WI38 (cell line): ENCODE data around the gene DZIP3.

Experiments
- H3K4me3 ChIP-seq: 2 replicates; pipeline ENCODE4 v1.5.1; 2011; ENCODE audit warnings: low read depth, mild to moderate bottlenecking, control low read depth, low read length
- TF ChIP-seq, protein P1 (sequence below): IDR thresholded peaks from 2 replicates; pipeline ENCODE4 v1.5.1; 2012; ENCODE audit warnings: low read depth, mild to moderate bottlenecking, control low read depth, low read length

DZIP3 gene

GRCh38 chr3:108554229-108554628 is 35.3 kb upstream of the DZIP3 start:
- TF ChIP-seq, protein P1, sequence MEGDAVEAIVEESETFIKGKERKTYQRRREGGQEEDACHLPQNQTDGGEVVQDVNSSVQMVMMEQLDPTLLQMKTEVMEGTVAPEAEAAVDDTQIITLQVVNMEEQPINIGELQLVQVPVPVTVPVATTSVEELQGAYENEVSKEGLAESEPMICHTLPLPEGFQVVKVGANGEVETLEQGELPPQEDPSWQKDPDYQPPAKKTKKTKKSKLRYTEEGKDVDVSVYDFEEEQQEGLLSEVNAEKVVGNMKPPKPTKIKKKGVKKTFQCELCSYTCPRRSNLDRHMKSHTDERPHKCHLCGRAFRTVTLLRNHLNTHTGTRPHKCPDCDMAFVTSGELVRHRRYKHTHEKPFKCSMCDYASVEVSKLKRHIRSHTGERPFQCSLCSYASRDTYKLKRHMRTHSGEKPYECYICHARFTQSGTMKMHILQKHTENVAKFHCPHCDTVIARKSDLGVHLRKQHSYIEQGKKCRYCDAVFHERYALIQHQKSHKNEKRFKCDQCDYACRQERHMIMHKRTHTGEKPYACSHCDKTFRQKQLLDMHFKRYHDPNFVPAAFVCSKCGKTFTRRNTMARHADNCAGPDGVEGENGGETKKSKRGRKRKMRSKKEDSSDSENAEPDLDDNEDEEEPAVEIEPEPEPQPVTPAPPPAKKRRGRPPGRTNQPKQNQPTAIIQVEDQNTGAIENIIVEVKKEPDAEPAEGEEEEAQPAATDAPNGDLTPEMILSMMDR, result no peak
- no peak overlapping the region for H3K4me3 ChIP-seq

GRCh38 chr3:108554913-108555571 is 34.5 kb upstream of the DZIP3 start:
- TF ChIP-seq, protein P1, result no peak
- H3K4me3 ChIP-seq, result no peak overlapping the region

GRCh38 chr3:108555966-108556581 is 33.4 kb upstream of the DZIP3 start:
- TF ChIP-seq, protein P1, result no peak
- no peak overlapping the region for H3K4me3 ChIP-seq

DNA sequence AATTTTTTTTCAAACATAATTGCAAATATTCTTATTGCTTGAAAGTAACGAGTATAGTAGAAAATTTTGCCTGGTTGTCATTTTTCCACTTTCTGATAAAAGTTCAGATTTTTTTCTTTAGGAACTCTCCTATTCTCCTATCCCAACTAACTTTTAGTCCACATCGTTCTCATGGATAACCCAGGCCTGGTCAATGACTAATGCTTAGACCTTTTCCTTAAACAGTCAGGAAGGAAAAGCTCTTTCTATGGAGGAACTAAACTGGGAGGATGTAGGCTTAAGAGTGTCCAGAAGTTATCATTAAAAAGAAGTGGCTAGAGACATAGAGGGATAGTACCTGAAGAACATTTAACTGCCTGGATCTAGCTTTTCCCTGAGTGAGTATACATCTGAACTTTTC is 27.0 kb upstream of the DZIP3 start:
- H3K4me3 ChIP-seq, result no peak overlapping the region
- TF ChIP-seq, protein P1, result no peak

- H3K4me3 ChIP-seq, result no peak overlapping the region
- TF ChIP-seq, protein P1, result no peak
Observed at GRCh38 chr3:108564564-108564963, 25.0 kb upstream of the DZIP3 start.

GRCh38 chr3:108565506-108565905 is 24.0 kb upstream of the DZIP3 start:
- TF ChIP-seq, protein P1, result no peak
- H3K4me3 ChIP-seq, result no peak overlapping the region

DNA sequence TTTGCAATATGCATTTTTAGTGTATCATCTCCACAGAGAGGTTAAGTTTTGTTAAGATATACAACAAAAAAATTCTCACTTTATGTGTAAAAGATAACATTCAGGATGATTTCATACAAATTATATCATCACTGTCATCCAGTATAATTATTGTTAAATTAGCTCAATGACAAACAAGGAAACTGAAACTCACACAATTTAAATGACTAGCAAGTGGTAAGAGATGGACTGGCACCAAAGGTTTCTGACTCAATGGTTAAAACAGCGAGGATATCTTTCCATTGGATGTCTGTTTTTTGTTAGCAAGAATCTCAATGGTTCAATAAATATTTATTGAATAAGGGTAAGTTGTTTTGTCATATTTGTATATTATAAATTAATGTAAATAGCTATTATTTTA is 22.9 kb upstream of the DZIP3 start:
- H3K4me3 ChIP-seq, result no peak overlapping the region
- TF ChIP-seq, protein P1, result no peak
